Left lung (tissue), 10 donors: Measurements from ENCODE around the gene P2RY1. TPM values are rescaled to one million over a fixed set of nuclear protein-coding genes. Genes with fewer than 3 reads are reported as not detected.

Experiments
- ATAC-seq: fragments of 200-7000 bp; cut with Tn5 transposase; one replicate; pipeline ENCODE4 v1.9.1; 2020; ENCODE audit warnings: moderate library complexity
- DNase-seq, 4 donors: peaks; one replicate each; pipeline ENCODE4 v3.0.0-alpha.2; 2013 to 2020
- H3K27ac ChIP-seq, 2 donors: fragments of 200-600 bp; sonication (generic) in 1 of 2; one replicate each; pipeline versions ENCODE4 v1.5.0 to v1.8.0; 2020 to 2021
- H3K27me3 ChIP-seq, 2 donors: fragments of 200-600 bp; sonication (generic) in 1 of 2; one replicate each; pipeline versions ENCODE4 v1.5.0 to v1.8.0; 2020 to 2021
- H3K36me3 ChIP-seq, 2 donors: fragments of 200-600 bp; sonication (generic) in 1 of 2; one replicate each; pipeline versions ENCODE4 v1.5.0 to v1.8.0; 2020 to 2021
- H3K4me1 ChIP-seq, 2 donors: fragments of 200-600 bp; one replicate each; pipeline ENCODE4 v1.8.0; 2021
- H3K4me3 ChIP-seq, 2 donors: fragments of 200-600 bp; sonication (generic) in 1 of 2; one replicate each; pipeline versions ENCODE4 v1.5.0 to v1.8.0; 2020 to 2021; ENCODE audit warnings: mild to moderate bottlenecking in 1 of 2
- H3K9me3 ChIP-seq, 2 donors: fragments of 200-600 bp; sonication (generic) in 1 of 2; one replicate each; pipeline versions ENCODE4 v1.5.0 to v1.8.0; 2020 to 2021
- intact Hi-C, 2 donors: fragments of 100-400 bp; cut with DNase I; formaldehyde crosslinking; loops; one replicate each; pipeline versions ENCODE4 v1.11.2 to v1.14.2; 2022
- polyA plus RNA-seq, 6 donors: library from polyadenylated mRNA; unstranded; fragments of 120-200 nt; gene quantifications; one replicate each; pipeline ENCODE4 v1.2.1, GENCODE V29; 2013; ENCODE audit not compliant: insufficient read length in 6 of 6
- total RNA-seq, 2 donors: library from RNA; stranded (reverse); fragmentation: NEBNext Ultra II Directional; extraction: Animal tissue kit (Norgen Biotek cat#: 25700); gene quantifications; one replicate each; pipeline ENCODE4 v1.2.1, GENCODE V29; 2021
- TF ChIP-seq, protein P1 (sequence below), 2 donors: fragments of 200-600 bp; sonication (generic) in 1 of 2; IDR thresholded peaks; one replicate each; pipeline versions ENCODE4 v1.5.0 to v1.8.0; 2021; ENCODE audit warnings: antibody characterized with exemption in 2 of 2
- donor health status: DM: no; HTN: yes; CAD: no.
- donor health status: DM: no; HTN: no; CAD: no.

Gene P2RY1
- total and polyA plus RNA-seq, 8 donors: 7.6 to 17.5 (median 15.1) TPM

- H3K9me3 ChIP-seq: peaks cover 0 to 12% of the 10 kb centered on the region in 2 donors
- TF ChIP-seq, protein P1, sequence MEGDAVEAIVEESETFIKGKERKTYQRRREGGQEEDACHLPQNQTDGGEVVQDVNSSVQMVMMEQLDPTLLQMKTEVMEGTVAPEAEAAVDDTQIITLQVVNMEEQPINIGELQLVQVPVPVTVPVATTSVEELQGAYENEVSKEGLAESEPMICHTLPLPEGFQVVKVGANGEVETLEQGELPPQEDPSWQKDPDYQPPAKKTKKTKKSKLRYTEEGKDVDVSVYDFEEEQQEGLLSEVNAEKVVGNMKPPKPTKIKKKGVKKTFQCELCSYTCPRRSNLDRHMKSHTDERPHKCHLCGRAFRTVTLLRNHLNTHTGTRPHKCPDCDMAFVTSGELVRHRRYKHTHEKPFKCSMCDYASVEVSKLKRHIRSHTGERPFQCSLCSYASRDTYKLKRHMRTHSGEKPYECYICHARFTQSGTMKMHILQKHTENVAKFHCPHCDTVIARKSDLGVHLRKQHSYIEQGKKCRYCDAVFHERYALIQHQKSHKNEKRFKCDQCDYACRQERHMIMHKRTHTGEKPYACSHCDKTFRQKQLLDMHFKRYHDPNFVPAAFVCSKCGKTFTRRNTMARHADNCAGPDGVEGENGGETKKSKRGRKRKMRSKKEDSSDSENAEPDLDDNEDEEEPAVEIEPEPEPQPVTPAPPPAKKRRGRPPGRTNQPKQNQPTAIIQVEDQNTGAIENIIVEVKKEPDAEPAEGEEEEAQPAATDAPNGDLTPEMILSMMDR (IDR thresholded peaks at IDR 0.05): no peak
- H3K27me3 ChIP-seq: no peaks in the 10 kb centered on the region
- no peak overlapping the region for H3K4me3 ChIP-seq
- DNase-seq (no peak), ATAC-seq (no peak)
- no peak overlapping the region for H3K27ac ChIP-seq
- no peaks in the 10 kb centered on the region for H3K36me3 ChIP-seq
- no peaks in the 10 kb centered on the region for H3K4me1 ChIP-seq
- intact Hi-C loops: no loop called here
Measured at GRCh38 chr3:152874896-152875749, 40.2 kb downstream of the P2RY1 start.

GRCh38 chr3:152879130-152879789, 44.3 kb downstream of the P2RY1 start:
- DNase-seq: no peak
- Histone ChIP-seq H3K4me3 (no peak overlapping the region), H3K36me3 (no peaks in the 10 kb centered on the region), H3K27me3 (no peaks in the 10 kb centered on the region), H3K27ac (no peak overlapping the region), H3K4me1 (no peaks in the 10 kb centered on the region), H3K9me3 (peaks cover 0 to 6% of the 10 kb centered on the region in 2 donors)
- intact Hi-C loops: no loop called here
- no peak for ATAC-seq
- TF ChIP-seq, protein P1 (IDR thresholded peaks at IDR 0.05): no peak

- Histone ChIP-seq H3K4me1 (no peaks in the 10 kb centered on the region), H3K4me3 (no peak overlapping the region), H3K27me3 (no peaks in the 10 kb centered on the region), H3K36me3 (no peaks in the 10 kb centered on the region), H3K9me3 (peaks cover 0 to 3% of the 10 kb centered on the region in 2 donors), H3K27ac (no peak overlapping the region)
- no peak for ATAC-seq
- TF ChIP-seq, protein P1 (IDR thresholded peaks at IDR 0.05): no peak
- DNase-seq: no peak
- intact Hi-C loops: no loop called here
Measured at GRCh38 chr3:152879790-152880174, 44.9 kb downstream of the P2RY1 start.

DNA sequence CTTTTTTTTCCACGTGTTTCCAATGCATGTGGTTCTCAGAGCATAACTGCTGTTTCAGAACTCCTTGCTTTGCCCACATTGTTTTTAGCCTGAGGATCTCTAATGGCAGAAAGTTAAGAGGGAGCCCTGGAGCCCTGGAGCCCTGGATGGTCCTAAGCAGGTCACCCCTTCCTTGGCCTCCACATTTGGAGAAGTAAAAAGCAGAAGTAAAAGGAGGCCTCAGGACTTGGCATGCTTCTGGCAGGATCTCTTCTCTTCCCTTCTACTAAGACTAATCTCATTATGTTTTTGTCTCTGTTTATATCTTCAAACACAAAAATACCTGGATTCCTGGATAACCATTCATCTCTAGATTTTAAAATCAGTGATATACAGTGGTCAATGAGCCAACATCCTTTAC, 50.1 kb downstream of the P2RY1 start:
- ATAC-seq: peak; percentile 21
- intact Hi-C loops: no loop called here

More for the DNA sequence above, 50.1 kb downstream of the P2RY1 start:
- TF ChIP-seq, protein P1 (IDR thresholded peaks at IDR 0.05): no peak
- H3K4me1 ChIP-seq: no peaks in the 10 kb centered on the region
- H3K36me3 ChIP-seq: no peaks in the 10 kb centered on the region
- H3K27ac ChIP-seq: no peak overlapping the region
- no peaks in the 10 kb centered on the region for H3K9me3 ChIP-seq
- H3K27me3 ChIP-seq: no peaks in the 10 kb centered on the region
- H3K4me3 ChIP-seq: no peak overlapping the region
- no peak for DNase-seq
